Measurements from ENCODE around the gene TRPM3.

DNA sequence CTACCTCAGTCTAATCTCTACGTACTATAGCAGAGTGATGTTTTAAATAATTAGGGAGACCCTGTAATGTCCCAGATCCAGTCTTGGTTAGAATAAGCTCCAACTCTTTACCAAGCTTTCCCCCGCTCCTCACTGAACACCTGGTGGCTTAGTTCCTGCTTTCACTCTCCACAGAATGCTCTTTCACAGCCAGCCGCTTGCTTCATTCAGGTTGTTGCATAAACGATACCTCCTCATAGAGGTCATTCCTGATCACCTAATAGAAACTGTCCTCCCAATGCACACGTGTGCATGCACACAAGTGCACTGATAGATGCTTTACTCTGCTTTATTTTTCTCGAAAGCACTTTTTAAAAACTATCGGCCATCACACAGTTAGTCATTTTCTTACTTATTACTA is 298.1 kb downstream of the TRPM3 start:
- TF ChIP-seq CC2D1A (IDR thresholded peaks at IDR 0.05) (no peak), ZNF347 (CRISPR knock-in tag; IDR thresholded peaks at IDR 0.05; ENCODE audit: low read depth) (no peak), CBX5 (IDR thresholded peaks at IDR 0.05; ENCODE audit: borderline replicate concordance, low read depth) (no peak), SNRNP70 (optimal IDR thresholded peaks at IDR 0.05; ENCODE audit: low read depth, low read length) (no peak), ZNF717 (CRISPR knock-in tag; IDR thresholded peaks at IDR 0.05) (no peak), ETV6 (IDR thresholded peaks at IDR 0.05; ENCODE audit: borderline replicate concordance in 1 of 2, low read depth in 2 of 2, low read length in 1 of 2) (no peak), ETV6 (CRISPR knock-in tag; IDR thresholded peaks at IDR 0.05; ENCODE audit: borderline replicate concordance) (no peak), IRF2 (CRISPR knock-in tag; IDR thresholded peaks at IDR 0.05) (no peak)
- TF ChIP-seq, protein P1, sequence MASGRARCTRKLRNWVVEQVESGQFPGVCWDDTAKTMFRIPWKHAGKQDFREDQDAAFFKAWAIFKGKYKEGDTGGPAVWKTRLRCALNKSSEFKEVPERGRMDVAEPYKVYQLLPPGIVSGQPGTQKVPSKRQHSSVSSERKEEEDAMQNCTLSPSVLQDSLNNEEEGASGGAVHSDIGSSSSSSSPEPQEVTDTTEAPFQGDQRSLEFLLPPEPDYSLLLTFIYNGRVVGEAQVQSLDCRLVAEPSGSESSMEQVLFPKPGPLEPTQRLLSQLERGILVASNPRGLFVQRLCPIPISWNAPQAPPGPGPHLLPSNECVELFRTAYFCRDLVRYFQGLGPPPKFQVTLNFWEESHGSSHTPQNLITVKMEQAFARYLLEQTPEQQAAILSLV (tag; IDR thresholded peaks at IDR 0.05): no peak

Measured in K562 (cell line).